ENCODE measurements around the gene SPINK8. TPM values are rescaled to one million over a fixed set of nuclear protein-coding genes. Genes with fewer than 3 reads are reported as not detected.

SPINK8 gene
- total and polyA plus RNA-seq, 2 of the 8 experiments (the other 6 are each of a cell fraction or from before 2014, with no cell fraction given) = 0.29 TPM; not detected in 1

DNA sequence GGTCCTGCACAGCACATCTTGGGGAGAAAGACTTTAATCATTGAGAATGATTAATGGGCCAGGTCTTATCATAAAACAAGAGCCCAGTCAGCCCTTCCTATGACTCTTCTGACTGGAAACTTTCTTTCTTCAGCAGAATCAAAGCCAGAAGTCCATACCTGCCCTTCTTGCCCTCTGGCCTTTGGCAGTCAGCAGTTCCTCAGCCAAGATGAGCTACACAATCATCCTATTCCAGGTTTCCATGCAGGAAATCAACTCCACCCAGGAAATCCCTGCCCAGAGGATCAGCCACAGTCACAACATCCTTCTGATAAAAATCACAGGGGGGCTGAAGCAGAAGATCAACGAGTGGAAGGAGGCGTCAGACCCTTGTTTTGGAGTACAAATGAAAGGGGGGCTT lies 65.7 kb downstream of the SPINK8 start:
- Histone ChIP-seq H3K18ac (ENCODE audit: extremely low read depth, low read length) (no peak overlapping the region), H3K36me3 (ENCODE audit: control insufficient read depth in 2 of 4, insufficient read depth in 4 of 4, low read length in 3 of 4) (peaks cover 44 to 91% (median 74%) of the 10 kb centered on the region in 4 experiments), H4K91ac (replicated peaks; ENCODE audit: insufficient read length, low read length) (no peak overlapping the region), H4K5ac (ENCODE audit: insufficient read length, low read depth, low read length) (no peak overlapping the region), H3K23me2 (ENCODE audit: low read depth, low read length) (no peaks in the 10 kb centered on the region), H4K8ac (ENCODE audit: extremely low read depth, insufficient read depth, low read length) (no peak overlapping the region), H2BK5ac (ENCODE audit: low read depth, low read length) (no peak overlapping the region), H3K27ac (ENCODE audit: low read depth, low read length) (no peak overlapping the region), H3K56ac (replicated peaks; ENCODE audit: insufficient read length, low read depth, low read length) (no peak overlapping the region), H3K79me1 (ENCODE audit: low read depth, low read length) (peaks cover 4% of the 10 kb centered on the region; the same call in 1 of the 2 replicates), H4K20me1 (replicated peaks in 1 of 2; ENCODE audit: control insufficient read depth in 1 of 2, insufficient read depth in 2 of 2, low read length in 2 of 2) (peaks cover 2 to 5% of the 10 kb centered on the region in 2 experiments), H2BK120ac (replicated peaks; ENCODE audit: low read depth, low read length) (no peak overlapping the region), H2BK12ac (ENCODE audit: low read depth, low read length) (no peak overlapping the region), H3K4ac (replicated peaks; ENCODE audit: insufficient read length, low read depth, low read length) (no peak overlapping the region), H2AFZ (ENCODE audit: low read length) (no peak overlapping the region), H3K27me3 (replicated peaks in 1 of 4; ENCODE audit: control insufficient read depth in 3 of 4, extremely low read depth in 1 of 4, insufficient read depth in 3 of 4, low read length in 3 of 4) (no peaks in the 10 kb centered on the region), H3K4me3 (ENCODE audit: extremely low read depth in 1 of 4, insufficient read depth in 2 of 4, low read depth in 3 of 4, low read length in 4 of 4) (no peak overlapping the region), H2BK20ac (ENCODE audit: low read length) (no peak overlapping the region), H2AK5ac (ENCODE audit: low read depth, low read length) (no peak overlapping the region), H3K9me3 (ENCODE audit: insufficient read depth in 2 of 2, low read depth in 1 of 2, low read length in 1 of 2) (peaks cover 16 to 33% of the 10 kb centered on the region in 2 experiments), H3K4me1 (replicated peaks in 1 of 4; ENCODE audit: control insufficient read depth in 3 of 4, insufficient read depth in 4 of 4, low read length in 3 of 4) (no peaks in the 10 kb centered on the region), H3K23ac (ENCODE audit: insufficient read length) (no peak overlapping the region), H2BK15ac (ENCODE audit: low read length) (no peak overlapping the region), H3K79me2 (ENCODE audit: control insufficient read depth in 1 of 2, insufficient read depth in 2 of 2, low read length in 2 of 2) (peaks cover 0 to 16% of the 10 kb centered on the region in 2 experiments; a peak in 3 of 4 replicates), H3K9ac (replicated peaks in 1 of 4; ENCODE audit: extremely low read depth in 1 of 4, low read depth in 3 of 4, low read length in 3 of 4) (no peak overlapping the region), H3K14ac (ENCODE audit: insufficient read length) (no peak overlapping the region), H3K4me2 (ENCODE audit: insufficient read depth in 1 of 2, low read depth in 2 of 2, low read length in 2 of 2) (no peak overlapping the region)
- 92% methylated on average over 2 of the region's 2 CpGs; no CpG with 5 or more reads in 1 of the 2 experiments for WGBS, 2 experiments (ENCODE audit: extremely low coverage in 1 of 2, insufficient coverage in 1 of 2, insufficient read length in 1 of 2, insufficient replicate concordance in 2 of 2, low coverage in 1 of 2, low lambda C conversion rate in 2 of 2, missing lambda C conversion rate in 1 of 2)
- ChIA-PET POLR2A (ENCODE audit: partially characterized antibody) (interaction anchor here (0.8 to 3.6 kb wide), 7 partner anchors 9 to 168 kb away, joined by 3 to 11 read pairs (median 4); no protein-coding TSS in a partner anchor), CTCF (ENCODE audit: partially characterized antibody) (interaction anchor here (0.6 to 3.5 kb wide), 6 partner anchors 14 to 1219 kb away, joined by 3 to 14 read pairs (median 6); no protein-coding TSS in a partner anchor)
- DNase-seq (ENCODE audit: low read depth in 1 of 2, low spot score in 2 of 2) = no peak
- no peak for FAIRE-seq
- TF ChIP-seq BCL11A (IDR thresholded peaks at IDR 0.05; ENCODE audit: low read depth in 2 of 2, low read length in 2 of 2) = no peak
- no peak for TF ChIP-seq SAP30 (IDR thresholded peaks at IDR 0.05; ENCODE audit: insufficient read depth, insufficient replicate concordance, low read length)
- TF ChIP-seq, protein P1, sequence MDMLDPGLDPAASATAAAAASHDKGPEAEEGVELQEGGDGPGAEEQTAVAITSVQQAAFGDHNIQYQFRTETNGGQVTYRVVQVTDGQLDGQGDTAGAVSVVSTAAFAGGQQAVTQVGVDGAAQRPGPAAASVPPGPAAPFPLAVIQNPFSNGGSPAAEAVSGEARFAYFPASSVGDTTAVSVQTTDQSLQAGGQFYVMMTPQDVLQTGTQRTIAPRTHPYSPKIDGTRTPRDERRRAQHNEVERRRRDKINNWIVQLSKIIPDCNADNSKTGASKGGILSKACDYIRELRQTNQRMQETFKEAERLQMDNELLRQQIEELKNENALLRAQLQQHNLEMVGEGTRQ (IDR thresholded peaks at IDR 0.05; ENCODE audit: low read length) = no peak
- no peak for TF ChIP-seq RXRA (IDR thresholded peaks at IDR 0.05; ENCODE audit: insufficient read depth, low read depth, low read length)
- no peak for TF ChIP-seq RBBP5 (IDR thresholded peaks at IDR 0.05; ENCODE audit: borderline replicate concordance, low read depth, low read length)
- no peak for TF ChIP-seq CBX5 (IDR thresholded peaks at IDR 0.05; ENCODE audit: low read depth, low read length)
- TF ChIP-seq RNF2 (IDR thresholded peaks at IDR 0.05; ENCODE audit: borderline replicate concordance, low read depth, low read length, missing control alignments, poor library complexity, severe bottlenecking) = no peak
- TF ChIP-seq PHF8 (conservative IDR thresholded peaks at IDR 0.05; ENCODE audit: low read depth, low read length) = no peak
- TF ChIP-seq EZH2 (IDR thresholded peaks at IDR 0.05; ENCODE audit: low read depth, low read length, severe bottlenecking) = no peak
- TF ChIP-seq NRF1 (IDR thresholded peaks at IDR 0.05; ENCODE audit: low read depth, low read length) = no peak
- TF ChIP-seq SP2 (IDR thresholded peaks at IDR 0.05; ENCODE audit: low read length) = no peak
